Measurements from ENCODE around the gene RNU2-63P.
"Not testable (repeated sequence)": the region's sequence is repeated elsewhere in the genome, so short reads cannot be mapped to it uniquely, and the experiment has no call there.

Gene RNU2-63P

DNA sequence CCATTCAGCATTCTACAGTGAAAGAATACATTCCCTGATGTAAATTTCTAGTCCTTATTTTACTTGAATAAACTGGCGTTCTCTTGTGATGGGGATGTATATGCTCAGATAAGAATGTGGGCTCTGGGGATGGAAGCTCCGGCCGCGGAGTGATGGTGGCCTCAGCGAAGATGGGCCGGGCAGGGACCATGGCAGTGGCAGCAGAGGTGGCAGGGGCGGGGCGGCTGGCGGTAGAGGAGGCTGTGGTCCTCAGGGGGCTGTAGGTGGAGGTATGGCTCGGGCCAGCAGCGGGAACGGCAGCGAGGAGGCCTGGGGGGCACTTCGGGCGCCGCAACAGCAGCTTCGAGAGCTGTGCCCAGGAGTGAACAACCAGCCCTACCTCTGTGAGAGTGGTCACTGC lies 44.0 kb downstream of the RNU2-63P start:
- not testable (repeated sequence) for DNase-seq (ENCODE audit: low read depth)

All from EH (cell line).